Loucy (cell line): ENCODE measurements around the gene NCR3LG1.

Experiments used
- EZH2phosphoT487 ChIP-seq: fragments of 200-600 bp; IDR thresholded peaks from 2 replicates; pipeline ENCODE4 v1.6.1; 2018; ENCODE audit warnings: antibody characterized with exemption, mild to moderate bottlenecking, moderate library complexity, borderline replicate concordance
- TF ChIP-seq, protein P1 (sequence below): fragments of 200-600 bp; sonication (generic); conservative IDR thresholded peaks from 2 replicates; pipeline ENCODE4 v1.5.1; 2014; ENCODE audit warnings: mild to moderate bottlenecking, antibody characterized with exemption, low read length

DNA sequence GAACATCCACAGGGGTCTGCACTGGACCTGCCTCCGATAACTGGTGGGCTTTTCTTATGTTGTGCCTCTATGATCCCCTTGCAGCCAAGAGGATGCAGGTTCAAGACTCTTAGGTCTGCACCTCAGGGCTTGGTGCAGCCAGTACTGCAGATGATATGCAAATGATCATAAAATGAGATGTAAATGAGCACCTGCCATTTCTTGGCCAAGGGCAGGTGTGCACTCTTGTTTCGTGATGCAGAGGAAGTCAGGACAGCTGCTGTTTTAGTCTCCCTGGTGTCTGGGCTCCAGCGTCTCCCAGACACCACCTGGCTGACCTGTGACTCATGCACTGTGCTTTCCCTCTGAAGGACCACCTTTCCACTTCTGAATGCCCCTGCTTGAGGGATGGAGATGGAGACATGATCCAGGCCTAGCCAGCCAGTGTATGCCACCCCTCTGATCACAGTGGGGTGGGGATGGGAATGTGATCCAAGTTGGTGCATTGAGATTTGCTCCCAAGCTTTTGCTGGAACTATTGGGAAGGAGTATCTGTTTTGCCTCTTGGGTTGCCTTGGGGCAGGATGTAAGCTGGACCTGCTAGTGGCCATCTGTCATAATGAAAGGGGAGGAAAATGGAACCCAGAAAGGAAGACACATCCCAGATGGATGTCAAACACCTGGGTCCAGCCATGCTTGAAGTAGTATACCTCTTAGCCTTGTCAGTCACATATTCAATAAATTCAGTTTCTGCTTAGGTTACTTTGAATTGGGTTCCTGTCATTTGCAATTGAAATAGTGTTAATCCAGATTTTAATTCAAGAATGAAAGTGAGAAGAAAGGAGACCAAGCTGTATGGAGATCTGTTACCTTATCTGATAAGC is 40.1 kb downstream of the NCR3LG1 start:
- TF ChIP-seq EZH2phosphoT487: no peak
- TF ChIP-seq, protein P1, sequence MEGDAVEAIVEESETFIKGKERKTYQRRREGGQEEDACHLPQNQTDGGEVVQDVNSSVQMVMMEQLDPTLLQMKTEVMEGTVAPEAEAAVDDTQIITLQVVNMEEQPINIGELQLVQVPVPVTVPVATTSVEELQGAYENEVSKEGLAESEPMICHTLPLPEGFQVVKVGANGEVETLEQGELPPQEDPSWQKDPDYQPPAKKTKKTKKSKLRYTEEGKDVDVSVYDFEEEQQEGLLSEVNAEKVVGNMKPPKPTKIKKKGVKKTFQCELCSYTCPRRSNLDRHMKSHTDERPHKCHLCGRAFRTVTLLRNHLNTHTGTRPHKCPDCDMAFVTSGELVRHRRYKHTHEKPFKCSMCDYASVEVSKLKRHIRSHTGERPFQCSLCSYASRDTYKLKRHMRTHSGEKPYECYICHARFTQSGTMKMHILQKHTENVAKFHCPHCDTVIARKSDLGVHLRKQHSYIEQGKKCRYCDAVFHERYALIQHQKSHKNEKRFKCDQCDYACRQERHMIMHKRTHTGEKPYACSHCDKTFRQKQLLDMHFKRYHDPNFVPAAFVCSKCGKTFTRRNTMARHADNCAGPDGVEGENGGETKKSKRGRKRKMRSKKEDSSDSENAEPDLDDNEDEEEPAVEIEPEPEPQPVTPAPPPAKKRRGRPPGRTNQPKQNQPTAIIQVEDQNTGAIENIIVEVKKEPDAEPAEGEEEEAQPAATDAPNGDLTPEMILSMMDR: no peak
